GM19193 (cell line): ENCODE measurements around the gene IRX5.

Source experiments
- POLR2A ChIP-seq: IDR thresholded peaks from 4 replicates; pipeline ENCODE4 v1.6.1; 2011; ENCODE audit not compliant: insufficient read depth, insufficient read length; ENCODE audit errors: extremely low read depth

IRX5 gene

GRCh38 chr16:54927125-54928015 lies 3.3 kb upstream of the IRX5 start:
- no peak for TF ChIP-seq POLR2A

GRCh38 chr16:54928016-54928356 lies 2.7 kb upstream of the IRX5 start:
- TF ChIP-seq POLR2A = no peak

GRCh38 chr16:54928411-54929089 lies 2.1 kb upstream of the IRX5 start:
- TF ChIP-seq POLR2A = no peak

GRCh38 chr16:54929090-54930004 lies 1.3 kb upstream of the IRX5 start:
- no peak for TF ChIP-seq POLR2A

- no peak for TF ChIP-seq POLR2A
Observed at GRCh38 chr16:54930869-54931119, 129 bp downstream of the IRX5 start.

GRCh38 chr16:54931120-54932014 lies 702 bp downstream of the IRX5 start:
- TF ChIP-seq POLR2A = no peak

GRCh38 chr16:54932021-54932660 lies 1.5 kb downstream of the IRX5 start:
- no peak for TF ChIP-seq POLR2A

GRCh38 chr16:54932737-54933254 lies 2.1 kb downstream of the IRX5 start:
- TF ChIP-seq POLR2A = no peak

GRCh38 chr16:54933281-54934011 lies 2.8 kb downstream of the IRX5 start:
- no peak for TF ChIP-seq POLR2A

GRCh38 chr16:54934481-54935265 lies 4.0 kb downstream of the IRX5 start:
- no peak for TF ChIP-seq POLR2A

GRCh38 chr16:54935266-54935968 lies 4.8 kb downstream of the IRX5 start:
- TF ChIP-seq POLR2A = no peak
